ENCODE measurements around the gene OSBP2.
"Not testable (repeated sequence)": the region's sequence is repeated elsewhere in the genome, so short reads cannot be mapped to it uniquely, and the experiment has no call there.

Gene OSBP2

DNA sequence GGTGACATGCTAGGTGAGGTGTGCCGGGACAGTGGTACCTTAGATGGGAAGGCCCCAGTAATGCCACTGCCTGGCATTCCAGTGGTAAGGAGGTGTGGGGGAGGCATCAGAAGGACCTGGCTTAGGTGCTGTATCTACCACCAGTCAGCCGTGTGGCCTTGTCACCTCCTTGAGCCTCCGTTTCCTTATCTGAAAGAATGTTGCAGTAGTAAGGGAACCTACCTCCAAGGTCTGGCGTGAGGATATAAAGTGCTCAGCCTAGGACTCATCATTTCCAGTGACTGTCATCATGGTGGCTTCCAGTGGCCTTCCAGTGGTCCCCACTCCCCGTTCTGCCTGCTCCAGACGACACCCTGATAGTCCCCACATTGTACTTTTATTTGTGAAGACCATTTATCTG lies 20.2 kb upstream of the OSBP2 start:
- no peaks in the 10 kb centered on the region for H3K9me3 ChIP-seq (ENCODE audit: low read length)
- TF ChIP-seq EZH2 (IDR thresholded peaks at IDR 0.05; ENCODE audit: borderline replicate concordance, low read length) (no peak), CTCF (IDR thresholded peaks at IDR 0.05; ENCODE audit: low read length) (no peak)
- H2AFZ ChIP-seq (ENCODE audit: low read length): no peak overlapping the region
- H3K9ac ChIP-seq (ENCODE audit: low read length): no peak overlapping the region
- no peak overlapping the region for H3K4me3 ChIP-seq (ENCODE audit: low read depth, low read length, poor library complexity, severe bottlenecking)
- H3K27ac ChIP-seq (ENCODE audit: low read depth, low read length, poor library complexity, severe bottlenecking): no peak overlapping the region
- H3K4me1 ChIP-seq (ENCODE audit: insufficient read depth, low read length, severe bottlenecking): no peaks in the 10 kb centered on the region
- no peaks in the 10 kb centered on the region for H3K79me2 ChIP-seq (ENCODE audit: insufficient read depth, low read length)
- H4K20me1 ChIP-seq (ENCODE audit: insufficient read depth, low read length): no peaks in the 10 kb centered on the region
- no peaks in the 10 kb centered on the region for H3F3A ChIP-seq (ENCODE audit: insufficient read depth, low read length)
- no peaks in the 10 kb centered on the region for H3K9me2 ChIP-seq (ENCODE audit: low read depth, low read length)
- H3K4me2 ChIP-seq (ENCODE audit: low read length): no peak overlapping the region
- 0 out of 2 replicates have a peak, but pooled peaks cover 3% of the 10 kb centered on the region for H3K27me3 ChIP-seq (ENCODE audit: insufficient read depth, low read length)
- H3K36me3 ChIP-seq (ENCODE audit: insufficient read depth, low read length): no peaks in the 10 kb centered on the region

GRCh38 chr22:30675436-30675835 lies 19.2 kb upstream of the OSBP2 start:
- Histone ChIP-seq H3K27me3 (ENCODE audit: insufficient read depth, low read length) (0 out of 2 replicates have a peak, but pooled peaks cover 3% of the 10 kb centered on the region), H3F3A (ENCODE audit: insufficient read depth, low read length) (no peaks in the 10 kb centered on the region), H3K9me3 (ENCODE audit: low read length) (no peaks in the 10 kb centered on the region), H3K4me3 (ENCODE audit: low read depth, low read length, poor library complexity, severe bottlenecking) (no peak overlapping the region), H4K20me1 (ENCODE audit: insufficient read depth, low read length) (no peaks in the 10 kb centered on the region), H3K9ac (ENCODE audit: low read length) (no peak overlapping the region), H3K9me2 (ENCODE audit: low read depth, low read length) (no peaks in the 10 kb centered on the region), H3K4me2 (ENCODE audit: low read length) (no peak overlapping the region), H3K4me1 (ENCODE audit: insufficient read depth, low read length, severe bottlenecking) (no peaks in the 10 kb centered on the region), H3K79me2 (ENCODE audit: insufficient read depth, low read length) (no peaks in the 10 kb centered on the region), H2AFZ (ENCODE audit: low read length) (no peak overlapping the region), H3K36me3 (ENCODE audit: insufficient read depth, low read length) (no peaks in the 10 kb centered on the region), H3K27ac (ENCODE audit: low read depth, low read length, poor library complexity, severe bottlenecking) (no peak overlapping the region)
- no peak for TF ChIP-seq EZH2 (IDR thresholded peaks at IDR 0.05; ENCODE audit: borderline replicate concordance, low read length)
- no peak for TF ChIP-seq CTCF (IDR thresholded peaks at IDR 0.05; ENCODE audit: low read length)

- not testable (repeated sequence) for H4K20me1 ChIP-seq (ENCODE audit: insufficient read depth, low read length); H3K9ac ChIP-seq (ENCODE audit: low read length); H3K27me3 ChIP-seq (ENCODE audit: insufficient read depth, low read length); H3K9me2 ChIP-seq (ENCODE audit: low read depth, low read length); H3K4me3 ChIP-seq (ENCODE audit: low read depth, low read length, poor library complexity, severe bottlenecking); H3K4me2 ChIP-seq (ENCODE audit: low read length); H2AFZ ChIP-seq (ENCODE audit: low read length); H3F3A ChIP-seq (ENCODE audit: insufficient read depth, low read length); H3K79me2 ChIP-seq (ENCODE audit: insufficient read depth, low read length); H3K4me1 ChIP-seq (ENCODE audit: insufficient read depth, low read length, severe bottlenecking); H3K36me3 ChIP-seq (ENCODE audit: insufficient read depth, low read length); H3K9me3 ChIP-seq (ENCODE audit: low read length); H3K27ac ChIP-seq (ENCODE audit: low read depth, low read length, poor library complexity, severe bottlenecking)
Observed at GRCh38 chr22:30676565-30676964, 18.1 kb upstream of the OSBP2 start.

GRCh38 chr22:30679895-30680690 lies 14.6 kb upstream of the OSBP2 start:
- H3K4me3 ChIP-seq (ENCODE audit: low read depth, low read length, poor library complexity, severe bottlenecking); H3K27me3 ChIP-seq (ENCODE audit: insufficient read depth, low read length); H3K4me2 ChIP-seq (ENCODE audit: low read length): not testable (repeated sequence)

More at GRCh38 chr22:30679895-30680690, 14.6 kb upstream of the OSBP2 start:
- not testable (repeated sequence) for H3K36me3 ChIP-seq (ENCODE audit: insufficient read depth, low read length); H3F3A ChIP-seq (ENCODE audit: insufficient read depth, low read length); H4K20me1 ChIP-seq (ENCODE audit: insufficient read depth, low read length); H3K4me1 ChIP-seq (ENCODE audit: insufficient read depth, low read length, severe bottlenecking); H3K79me2 ChIP-seq (ENCODE audit: insufficient read depth, low read length); H3K9me3 ChIP-seq (ENCODE audit: low read length); H3K9me2 ChIP-seq (ENCODE audit: low read depth, low read length); H2AFZ ChIP-seq (ENCODE audit: low read length); H3K9ac ChIP-seq (ENCODE audit: low read length); H3K27ac ChIP-seq (ENCODE audit: low read depth, low read length, poor library complexity, severe bottlenecking)

Data from OCI-LY1 (cell line).